KMS-11 (cell line): ENCODE measurements around the gene IQUB.

ENCODE experiments used
- H2AFZ ChIP-seq: fragments of 200-600 bp; sonication (generic); 2 replicates; pipeline ENCODE4 v1.6.1; 2016; ENCODE audit warnings: antibody characterized with exemption, mixed run types, low read depth
- H3K27ac ChIP-seq: fragments of 200-600 bp; sonication (generic); 2 replicates; pipeline ENCODE4 v1.6.1; 2016; ENCODE audit warnings: mild to moderate bottlenecking, mixed run types
- H3K27me3 ChIP-seq: fragments of 200-600 bp; sonication (generic); 2 replicates; pipeline ENCODE4 v1.6.1; 2017; ENCODE audit warnings: mild to moderate bottlenecking, low read depth, mixed run types, moderate library complexity; ENCODE audit not compliant: insufficient read depth
- H3K36me3 ChIP-seq: fragments of 200-600 bp; sonication (generic); 2 replicates; pipeline ENCODE4 v1.6.1; 2017; ENCODE audit warnings: mild to moderate bottlenecking, mixed run types; ENCODE audit not compliant: insufficient read depth
- H3K4me1 ChIP-seq: fragments of 200-600 bp; sonication (generic); 2 replicates; pipeline ENCODE4 v1.6.1; 2016; ENCODE audit warnings: mild to moderate bottlenecking, low read depth, mixed run types; ENCODE audit not compliant: poor library complexity, severe bottlenecking
- H3K4me2 ChIP-seq: fragments of 200-600 bp; sonication (generic); 2 replicates; pipeline ENCODE4 v1.7.0; 2016; ENCODE audit warnings: mild to moderate bottlenecking, mixed run types
- H3K4me3 ChIP-seq: fragments of 200-600 bp; sonication (generic); IDR thresholded peaks from 2 replicates; pipeline ENCODE4 v1.6.1; 2017; ENCODE audit warnings: low read depth, low read length, mixed read lengths; ENCODE audit not compliant: insufficient read depth
- H3K79me2 ChIP-seq: fragments of 200-600 bp; sonication (generic); 2 replicates; pipeline ENCODE4 v1.6.1; 2016; ENCODE audit warnings: low read depth, mixed run types; ENCODE audit not compliant: insufficient read depth
- H3K9ac ChIP-seq: fragments of 200-600 bp; sonication (generic); 2 replicates; pipeline ENCODE4 v1.6.1; 2016; ENCODE audit warnings: mild to moderate bottlenecking, mixed run types
- H4K20me1 ChIP-seq: fragments of 200-600 bp; sonication (generic); 2 replicates; pipeline ENCODE4 v1.6.1; 2016; ENCODE audit warnings: mild to moderate bottlenecking, mixed run types; ENCODE audit not compliant: insufficient read depth
- TF ChIP-seq, protein P1 (sequence below): fragments of 200-600 bp; sonication (generic); conservative IDR thresholded peaks from 2 replicates; pipeline ENCODE4 v1.6.1; 2017; ENCODE audit warnings: low read depth, mild to moderate bottlenecking, antibody characterized with exemption, low read length, moderate library complexity, mixed read lengths

IQUB gene

GRCh38 chr7:123494193-123494796 lies 40.1 kb downstream of the IQUB start:
- Histone ChIP-seq H3K4me1 (no peaks in the 10 kb centered on the region), H3K36me3 (no peaks in the 10 kb centered on the region), H3K79me2 (no peaks in the 10 kb centered on the region), H3K4me2 (peak overlapping the region; percentile 8; the same call in 1 of the 2 replicates), H3K4me3 (no peak overlapping the region), H3K27ac (no peak overlapping the region), H4K20me1 (no peaks in the 10 kb centered on the region), H3K9ac (no peak overlapping the region), H2AFZ (no peak overlapping the region), H3K27me3 (no peaks in the 10 kb centered on the region)
- TF ChIP-seq, protein P1, sequence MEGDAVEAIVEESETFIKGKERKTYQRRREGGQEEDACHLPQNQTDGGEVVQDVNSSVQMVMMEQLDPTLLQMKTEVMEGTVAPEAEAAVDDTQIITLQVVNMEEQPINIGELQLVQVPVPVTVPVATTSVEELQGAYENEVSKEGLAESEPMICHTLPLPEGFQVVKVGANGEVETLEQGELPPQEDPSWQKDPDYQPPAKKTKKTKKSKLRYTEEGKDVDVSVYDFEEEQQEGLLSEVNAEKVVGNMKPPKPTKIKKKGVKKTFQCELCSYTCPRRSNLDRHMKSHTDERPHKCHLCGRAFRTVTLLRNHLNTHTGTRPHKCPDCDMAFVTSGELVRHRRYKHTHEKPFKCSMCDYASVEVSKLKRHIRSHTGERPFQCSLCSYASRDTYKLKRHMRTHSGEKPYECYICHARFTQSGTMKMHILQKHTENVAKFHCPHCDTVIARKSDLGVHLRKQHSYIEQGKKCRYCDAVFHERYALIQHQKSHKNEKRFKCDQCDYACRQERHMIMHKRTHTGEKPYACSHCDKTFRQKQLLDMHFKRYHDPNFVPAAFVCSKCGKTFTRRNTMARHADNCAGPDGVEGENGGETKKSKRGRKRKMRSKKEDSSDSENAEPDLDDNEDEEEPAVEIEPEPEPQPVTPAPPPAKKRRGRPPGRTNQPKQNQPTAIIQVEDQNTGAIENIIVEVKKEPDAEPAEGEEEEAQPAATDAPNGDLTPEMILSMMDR = peak; percentile 94

GRCh38 chr7:123492485-123492884 lies 41.9 kb downstream of the IQUB start:
- TF ChIP-seq, protein P1 = no peak

DNA sequence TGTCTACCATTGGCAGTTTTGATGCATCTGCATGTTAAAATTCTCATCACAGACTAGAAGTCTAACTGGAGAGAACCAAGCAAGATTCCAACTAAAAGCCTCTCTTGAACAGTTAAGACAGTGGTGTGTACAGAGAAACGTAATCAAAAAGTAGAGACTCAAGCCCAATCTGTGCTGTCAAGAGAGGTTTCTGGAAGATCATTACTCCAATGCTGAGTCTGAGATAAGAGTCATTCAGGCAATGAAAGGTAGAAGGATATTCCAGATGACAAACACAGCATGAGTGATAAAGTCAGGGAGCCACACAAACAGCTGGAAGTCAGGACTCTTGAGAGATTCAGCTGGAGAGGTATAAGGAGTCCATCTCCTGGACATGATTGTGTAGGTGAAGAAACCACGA lies 48.7 kb downstream of the IQUB start:
- Histone ChIP-seq H3K4me2 (no peak overlapping the region), H2AFZ (no peak overlapping the region), H3K4me3 (no peak overlapping the region), H3K27me3 (no peaks in the 10 kb centered on the region), H3K9ac (no peak overlapping the region), H3K79me2 (no peaks in the 10 kb centered on the region), H3K36me3 (no peaks in the 10 kb centered on the region), H3K4me1 (no peaks in the 10 kb centered on the region), H4K20me1 (no peaks in the 10 kb centered on the region), H3K27ac (no peak overlapping the region)
- TF ChIP-seq, protein P1 = no peak

More at GRCh38 chr7:123492485-123492884, 41.9 kb downstream of the IQUB start:
- H3K27ac ChIP-seq = no peak overlapping the region
- H3K4me3 ChIP-seq = no peak overlapping the region
- H3K79me2 ChIP-seq = no peaks in the 10 kb centered on the region
- H3K27me3 ChIP-seq = no peaks in the 10 kb centered on the region
- no peaks in the 10 kb centered on the region for H3K4me1 ChIP-seq
- no peak overlapping the region for H3K4me2 ChIP-seq
- no peak overlapping the region for H2AFZ ChIP-seq
- no peaks in the 10 kb centered on the region for H3K36me3 ChIP-seq
- H3K9ac ChIP-seq = no peak overlapping the region
- no peaks in the 10 kb centered on the region for H4K20me1 ChIP-seq

DNA sequence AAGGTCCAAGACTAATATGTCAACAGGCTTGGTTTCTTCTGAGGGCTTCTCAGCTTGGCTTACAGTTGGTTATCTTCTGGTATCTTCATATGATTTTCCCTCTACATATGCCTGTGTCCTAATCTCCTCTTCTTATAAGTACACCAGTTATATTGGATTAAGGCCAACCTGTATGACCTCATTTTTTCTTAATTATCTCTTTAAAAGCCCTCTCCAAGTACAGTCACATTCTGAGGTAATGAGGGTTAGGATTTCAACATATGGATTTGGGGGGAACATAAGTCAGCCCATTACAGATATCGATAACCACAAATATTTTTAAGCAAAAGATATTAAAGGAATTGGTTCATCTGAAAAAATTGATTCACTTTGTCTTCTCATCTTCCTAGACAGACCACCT lies 49.2 kb downstream of the IQUB start:
- Histone ChIP-seq H3K27me3 (no peaks in the 10 kb centered on the region), H2AFZ (no peak overlapping the region), H3K4me3 (no peak overlapping the region), H3K27ac (no peak overlapping the region), H4K20me1 (no peaks in the 10 kb centered on the region), H3K4me1 (no peaks in the 10 kb centered on the region), H3K36me3 (no peaks in the 10 kb centered on the region), H3K79me2 (no peaks in the 10 kb centered on the region), H3K4me2 (no peak overlapping the region), H3K9ac (no peak overlapping the region)
- TF ChIP-seq, protein P1 = no peak
